ENCODE measurements around the gene IL1RAP.

IL1RAP gene

GRCh38 chr3:190695225-190695624 lies 181.3 kb downstream of the IL1RAP start:
- no peak for TF ChIP-seq CTCF (IDR thresholded peaks at IDR 0.05; ENCODE audit: extremely low read depth, insufficient read depth, missing control alignments)
- in situ Hi-C loops (cut with MboI; ENCODE audit: low pct_unique_long_range_greater_than_20kb, low sequenced_read_pairs, unreplicated experiment) = loop anchor here (25.0 kb wide), 1 partner anchor 733 kb away; no protein-coding TSS in a partner anchor
- no peak for DNase-seq (ENCODE audit: low spot score)

- in situ Hi-C loops (cut with MboI; ENCODE audit: low pct_unique_long_range_greater_than_20kb, low sequenced_read_pairs, unreplicated experiment) = loop anchor here (25.0 kb wide), 1 partner anchor 734 kb away; no protein-coding TSS in a partner anchor
- no peak for DNase-seq (ENCODE audit: low spot score)
- no peak for TF ChIP-seq CTCF (IDR thresholded peaks at IDR 0.05; ENCODE audit: extremely low read depth, insufficient read depth, missing control alignments)
These were observed 182.1 kb downstream of the IL1RAP start for GRCh38 chr3:190695994-190696393.

GRCh38 chr3:190696777-190697501 lies 183.1 kb downstream of the IL1RAP start:
- DNase-seq (ENCODE audit: low spot score) = peak; percentile 8
- in situ Hi-C loops (cut with MboI; ENCODE audit: low pct_unique_long_range_greater_than_20kb, low sequenced_read_pairs, unreplicated experiment) = loop anchor here (25.0 kb wide), 1 partner anchor 735 kb away; no protein-coding TSS in a partner anchor

GRCh38 chr3:190697502-190697830 lies 183.6 kb downstream of the IL1RAP start:
- in situ Hi-C loops (cut with MboI; ENCODE audit: low pct_unique_long_range_greater_than_20kb, low sequenced_read_pairs, unreplicated experiment) = loop anchor here (25.0 kb wide), 1 partner anchor 735 kb away; no protein-coding TSS in a partner anchor

More at GRCh38 chr3:190696777-190697501, 183.1 kb downstream of the IL1RAP start:
- peak; percentile 46 for TF ChIP-seq CTCF (IDR thresholded peaks at IDR 0.05; ENCODE audit: extremely low read depth, insufficient read depth, missing control alignments)

GRCh38 chr3:190697901-190698300 lies 184.0 kb downstream of the IL1RAP start:
- in situ Hi-C loops (cut with MboI; ENCODE audit: low pct_unique_long_range_greater_than_20kb, low sequenced_read_pairs, unreplicated experiment) = loop anchor here (25.0 kb wide), 1 partner anchor 736 kb away; no protein-coding TSS in a partner anchor
- DNase-seq (ENCODE audit: low spot score) = no peak
- TF ChIP-seq CTCF (IDR thresholded peaks at IDR 0.05; ENCODE audit: extremely low read depth, insufficient read depth, missing control alignments) = no peak

More at GRCh38 chr3:190697502-190697830, 183.6 kb downstream of the IL1RAP start:
- DNase-seq (ENCODE audit: low spot score) = no peak
- no peak for TF ChIP-seq CTCF (IDR thresholded peaks at IDR 0.05; ENCODE audit: extremely low read depth, insufficient read depth, missing control alignments)

GRCh38 chr3:190699776-190700175 lies 185.9 kb downstream of the IL1RAP start:
- DNase-seq (ENCODE audit: low spot score) = no peak
- TF ChIP-seq CTCF (IDR thresholded peaks at IDR 0.05; ENCODE audit: extremely low read depth, insufficient read depth, missing control alignments) = no peak
- in situ Hi-C loops (cut with MboI; ENCODE audit: low pct_unique_long_range_greater_than_20kb, low sequenced_read_pairs, unreplicated experiment) = loop anchor here (25.0 kb wide), 1 partner anchor 737 kb away; no protein-coding TSS in a partner anchor
